Activated CD8-positive, alpha-beta T cell treated with anti-CD3 and anti-CD28 coated beads, Interleukin-2, amount 10 ng/mL, durations not matched to agents 7 days and 5 days (primary cell): ENCODE data around the gene IGSF1. TPM values are rescaled to one million over a fixed set of nuclear protein-coding genes. Genes with fewer than 3 reads are reported as not detected.

Source experiments
- ATAC-seq: fragments of 150-1000 bp; cut with Tn5 transposase; one replicate; pipeline ENCODE4 v1.10.0; 2021; ENCODE audit warnings: moderate library complexity
- CTCF ChIA-PET: fragments of 350-600 bp; sonication (Branson Sonifier 250); formaldehyde crosslinking; loops from one replicate; lab custom pipeline; 2021; ENCODE audit warnings: antibody characterized with exemption; lab: Charles Lee
- POLR2A ChIA-PET: fragments of 350-600 bp; sonication (Branson Sonifier 250); formaldehyde crosslinking; loops from one replicate; lab custom pipeline; 2021; ENCODE audit warnings: antibody characterized with exemption; lab: Charles Lee
- DNase-seq: peaks from one replicate; pipeline ENCODE4 v3.0.0-alpha.2; 2020
- H3K27ac Mint-ChIP-seq: one replicate; pipeline ENCODE4 v1.8.0; 2021; ENCODE audit warnings: mild to moderate bottlenecking, mixed read lengths
- H3K27me3 Mint-ChIP-seq: one replicate; pipeline ENCODE4 v1.8.0; 2021; ENCODE audit warnings: low read depth, mixed read lengths
- H3K36me3 Mint-ChIP-seq: one replicate; pipeline ENCODE4 v1.8.0; 2021; ENCODE audit warnings: low read depth, mixed read lengths
- H3K4me1 Mint-ChIP-seq: one replicate; pipeline ENCODE4 v1.8.0; 2021; ENCODE audit warnings: low read depth, mixed read lengths
- H3K4me3 Mint-ChIP-seq: one replicate; pipeline ENCODE4 v1.8.0; 2021; ENCODE audit warnings: mild to moderate bottlenecking, mixed read lengths
- H3K9me3 Mint-ChIP-seq: one replicate; pipeline ENCODE4 v1.8.0; 2022; ENCODE audit warnings: mixed read lengths; ENCODE audit not compliant: insufficient read depth
- total RNA-seq, 2 experiments: library from RNA; stranded (reverse); gene quantifications; one replicate each; pipeline ENCODE4 v1.2.3, GENCODE V29; 2021

Gene IGSF1
- total RNA-seq, 2 experiments from 2014 or later, result not detected

DNA sequence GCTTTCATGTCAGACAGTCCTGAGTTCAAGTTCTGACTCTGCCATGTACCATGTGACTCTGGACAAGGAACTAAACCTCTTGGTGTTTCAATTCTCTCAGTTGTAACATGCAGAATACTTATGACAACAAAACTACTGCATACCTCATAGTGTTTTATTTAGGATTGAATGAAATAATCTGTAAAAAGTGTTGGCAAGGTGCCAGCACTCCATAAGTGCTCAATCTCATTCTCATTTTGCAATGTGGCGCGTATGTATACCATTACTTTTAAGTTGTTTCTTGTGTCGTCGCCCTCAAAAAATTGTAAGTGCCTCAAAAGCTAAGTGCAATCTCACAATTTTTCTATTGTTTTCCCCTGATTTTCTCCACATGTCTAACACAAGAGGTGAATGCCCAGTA lies 62.5 kb downstream of the IGSF1 start:
- POLR2A ChIA-PET, result no interaction called here
- Mint-ChIP-seq H3K36me3 (no peaks in the 10 kb centered on the region), H3K4me1 (no peaks in the 10 kb centered on the region), H3K9me3 (no peaks in the 10 kb centered on the region), H3K27ac (no peak overlapping the region), H3K27me3 (no peaks in the 10 kb centered on the region), H3K4me3 (no peak overlapping the region)
- DNase-seq (no peak), ATAC-seq (no peak)
- CTCF ChIA-PET, result no interaction called here

DNA sequence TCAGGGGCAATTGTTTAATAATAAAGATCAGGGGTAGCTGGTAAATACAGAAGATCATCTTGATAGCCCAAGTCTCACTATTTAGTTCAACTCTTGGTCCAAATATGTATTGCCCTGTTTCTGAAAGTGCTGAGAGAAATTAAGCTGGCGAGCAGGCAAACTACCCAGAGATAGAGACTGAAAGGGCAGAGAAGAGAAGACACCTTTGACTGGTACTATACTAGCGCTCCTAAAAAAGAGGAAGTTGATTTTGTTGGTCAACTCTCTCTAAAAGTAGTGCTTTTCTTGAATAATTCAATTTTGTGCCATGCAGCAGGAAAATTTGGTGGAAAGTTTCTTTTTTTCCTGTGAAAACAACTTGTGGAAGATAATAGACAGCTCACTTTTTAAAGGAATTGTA lies 64.0 kb downstream of the IGSF1 start:
- Mint-ChIP-seq H3K36me3 (no peaks in the 10 kb centered on the region), H3K4me3 (no peak overlapping the region), H3K27me3 (no peaks in the 10 kb centered on the region), H3K9me3 (no peaks in the 10 kb centered on the region), H3K27ac (no peak overlapping the region), H3K4me1 (no peaks in the 10 kb centered on the region)
- CTCF ChIA-PET, result no interaction called here
- POLR2A ChIA-PET, result no interaction called here
- DNase-seq (no peak), ATAC-seq (no peak)

Other genes with a start within 250 kb of the IGSF1 start
- not detected for gene ARHGAP36, start 231.0 kb downstream of the IGSF1 start, total RNA-seq